Transverse colon (tissue), 4 donors: Measurements from ENCODE around the gene PLD4. TPM values are rescaled to one million over a fixed set of nuclear protein-coding genes. Genes with fewer than 3 reads are reported as not detected.
"Not testable (repeated sequence)": the region's sequence is repeated elsewhere in the genome, so short reads cannot be mapped to it uniquely, and the experiment has no call there.

Source experiments
- DNase-seq: peaks from one replicate; pipeline ENCODE4 v3.0.0-alpha.2; 2019
- H3K27ac ChIP-seq, 4 donors: fragments of 200-600 bp; sonication (generic); 2 replicates each; pipeline ENCODE4 v1.5.1; 2016 to 2018; ENCODE audit warnings: inconsistent platforms in 4 of 4
- H3K27me3 ChIP-seq: fragments of 200-600 bp; sonication (generic); 2 replicates; pipeline ENCODE4 v1.5.1; 2017; ENCODE audit warnings: inconsistent platforms
- H3K36me3 ChIP-seq, 4 donors: fragments of 200-600 bp; sonication (generic); 2 replicates each; pipeline ENCODE4 v1.5.1; 2017 to 2019; ENCODE audit warnings: inconsistent platforms in 4 of 4
- H3K4me1 ChIP-seq, 4 donors: fragments of 200-600 bp; sonication (generic); 2 replicates each; pipeline ENCODE4 v1.5.1; 2017 to 2020; ENCODE audit warnings: inconsistent platforms in 4 of 4
- H3K4me3 ChIP-seq, 4 donors: fragments of 200-600 bp; sonication (generic); 1 replicate in 1 of 4; 2 replicates in 3 of 4; pipeline versions ENCODE4 v1.5.1 to v1.6.1; 2017 to 2019; ENCODE audit warnings: inconsistent platforms in 4 of 4
- H3K9me3 ChIP-seq, 2 donors: fragments of 200-600 bp; sonication (generic); 2 replicates each; pipeline ENCODE4 v1.5.1; 2017 to 2019; ENCODE audit warnings: inconsistent platforms in 2 of 2
- EP300 ChIP-seq: sonication (generic); formaldehyde crosslinking; IDR thresholded peaks from one replicate; pipeline ENCODE4 v1.6.1; 2017; ENCODE audit warnings: antibody characterized with exemption, low read depth
- POLR2A ChIP-seq: fragments of 450-650 bp; IDR thresholded peaks from one replicate; pipeline ENCODE4 v1.6.1; 2016; ENCODE audit warnings: antibody characterized with exemption, mild to moderate bottlenecking, moderate library complexity
- POLR2AphosphoS5 ChIP-seq, 3 donors: sonication (generic); formaldehyde crosslinking; IDR thresholded peaks; one replicate each; pipeline ENCODE4 v1.6.1; 2016; ENCODE audit warnings: antibody characterized with exemption in 3 of 3
- WGBS, 2 donors: methylation state at CpG; one replicate each; pipeline ENCODE4 v1.1.5; 2018; ENCODE audit warnings: low coverage in 1 of 2; 5-methylcytosine and 5-hydroxymethylcytosine counted together
- in situ Hi-C, 4 donors: fragments of 200-750 bp; cut with MboI; loops; one replicate each; pipeline versions ENCODE4 v1.15.0 to v1.15.1; 2017; ENCODE audit warnings: low sequenced_read_pairs in 3 of 4, low pct_ligation_motif_present in 1 of 4, low pct_unique_long_range_greater_than_20kb in 1 of 4
- intact Hi-C: fragments of 100-400 bp; cut with DNase I; formaldehyde crosslinking; loops from one replicate; pipeline ENCODE4 v1.15.1; 2023; ENCODE audit warnings: low total_unique reads
- total RNA-seq, 4 donors: library from RNA; depleted of rRNA; stranded (reverse); fragments of >200 nt; gene quantifications; one replicate each; pipeline ENCODE4 v1.1.0, GENCODE V29; 2016
- TF ChIP-seq, protein P1 (sequence below), 5 experiments: fragments of 200-600 bp in 3 of 5; fragments of 450-650 bp in 2 of 5; sonication (generic) in 3 of 5; IDR thresholded peaks; 1 replicate in 2 of 5; 2 replicates in 3 of 5; pipeline ENCODE4 v1.5.1; 2016 to 2017; ENCODE audit warnings: antibody characterized with exemption in 5 of 5, inconsistent platforms in 3 of 5, mild to moderate bottlenecking in 2 of 5, moderate library complexity in 1 of 5

Gene PLD4
- total RNA-seq, 4 donors from 2014 or later: 1.1 TPM; not detected in 2

DNA sequence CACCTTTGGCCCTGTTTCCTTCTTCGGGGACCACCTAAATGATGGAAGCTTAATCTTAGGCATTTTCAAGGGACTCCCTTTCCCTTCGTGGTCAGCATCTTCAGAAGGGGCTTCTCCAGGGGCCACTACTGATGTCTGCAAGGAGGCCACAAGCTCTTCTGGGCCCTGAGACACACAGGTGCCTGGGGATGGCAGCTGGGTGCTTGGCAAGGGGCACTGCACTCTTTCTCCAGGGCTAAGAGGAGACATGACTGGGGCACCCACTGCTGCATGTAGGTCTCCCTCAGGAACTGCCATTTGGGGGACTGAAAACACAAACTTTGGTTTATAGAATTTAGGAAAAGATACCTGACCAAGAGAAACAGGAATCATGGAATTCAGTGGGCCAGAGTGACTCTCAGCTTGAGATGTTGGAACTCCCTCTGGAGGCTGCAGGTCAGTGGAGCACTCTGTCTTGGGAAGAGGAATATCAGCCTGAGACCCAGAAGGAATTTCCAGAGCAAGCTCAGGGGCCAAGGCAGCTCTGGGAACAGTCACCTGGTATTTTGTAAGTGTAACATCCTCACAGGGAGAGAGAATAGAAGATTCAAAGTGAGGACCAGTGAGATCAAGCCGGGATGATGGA is 16.0 kb downstream of the PLD4 start:
- Histone ChIP-seq H3K4me3 (no peak overlapping the region), H3K4me1 (no peaks in the 10 kb centered on the region), H3K9me3 (no peaks in the 10 kb centered on the region), H3K27ac (no peak overlapping the region), H3K36me3 (no peaks in the 10 kb centered on the region), H3K27me3 (peaks cover 17% of the 10 kb centered on the region)
- 77% methylated on average over 3 of the region's 3 CpGs; no CpG with 5 or more reads in 1 of the 2 donors for WGBS, 2 donors
- in situ Hi-C loops (no loop called here), intact Hi-C loops (no loop called here)
- DNase-seq: no peak
- TF ChIP-seq POLR2AphosphoS5 (IDR thresholded peaks at IDR 0.05): no peak
- TF ChIP-seq, protein P1, sequence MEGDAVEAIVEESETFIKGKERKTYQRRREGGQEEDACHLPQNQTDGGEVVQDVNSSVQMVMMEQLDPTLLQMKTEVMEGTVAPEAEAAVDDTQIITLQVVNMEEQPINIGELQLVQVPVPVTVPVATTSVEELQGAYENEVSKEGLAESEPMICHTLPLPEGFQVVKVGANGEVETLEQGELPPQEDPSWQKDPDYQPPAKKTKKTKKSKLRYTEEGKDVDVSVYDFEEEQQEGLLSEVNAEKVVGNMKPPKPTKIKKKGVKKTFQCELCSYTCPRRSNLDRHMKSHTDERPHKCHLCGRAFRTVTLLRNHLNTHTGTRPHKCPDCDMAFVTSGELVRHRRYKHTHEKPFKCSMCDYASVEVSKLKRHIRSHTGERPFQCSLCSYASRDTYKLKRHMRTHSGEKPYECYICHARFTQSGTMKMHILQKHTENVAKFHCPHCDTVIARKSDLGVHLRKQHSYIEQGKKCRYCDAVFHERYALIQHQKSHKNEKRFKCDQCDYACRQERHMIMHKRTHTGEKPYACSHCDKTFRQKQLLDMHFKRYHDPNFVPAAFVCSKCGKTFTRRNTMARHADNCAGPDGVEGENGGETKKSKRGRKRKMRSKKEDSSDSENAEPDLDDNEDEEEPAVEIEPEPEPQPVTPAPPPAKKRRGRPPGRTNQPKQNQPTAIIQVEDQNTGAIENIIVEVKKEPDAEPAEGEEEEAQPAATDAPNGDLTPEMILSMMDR (IDR thresholded peaks at IDR 0.05): no peak
- no peak for TF ChIP-seq EP300
- TF ChIP-seq POLR2A: no peak

DNA sequence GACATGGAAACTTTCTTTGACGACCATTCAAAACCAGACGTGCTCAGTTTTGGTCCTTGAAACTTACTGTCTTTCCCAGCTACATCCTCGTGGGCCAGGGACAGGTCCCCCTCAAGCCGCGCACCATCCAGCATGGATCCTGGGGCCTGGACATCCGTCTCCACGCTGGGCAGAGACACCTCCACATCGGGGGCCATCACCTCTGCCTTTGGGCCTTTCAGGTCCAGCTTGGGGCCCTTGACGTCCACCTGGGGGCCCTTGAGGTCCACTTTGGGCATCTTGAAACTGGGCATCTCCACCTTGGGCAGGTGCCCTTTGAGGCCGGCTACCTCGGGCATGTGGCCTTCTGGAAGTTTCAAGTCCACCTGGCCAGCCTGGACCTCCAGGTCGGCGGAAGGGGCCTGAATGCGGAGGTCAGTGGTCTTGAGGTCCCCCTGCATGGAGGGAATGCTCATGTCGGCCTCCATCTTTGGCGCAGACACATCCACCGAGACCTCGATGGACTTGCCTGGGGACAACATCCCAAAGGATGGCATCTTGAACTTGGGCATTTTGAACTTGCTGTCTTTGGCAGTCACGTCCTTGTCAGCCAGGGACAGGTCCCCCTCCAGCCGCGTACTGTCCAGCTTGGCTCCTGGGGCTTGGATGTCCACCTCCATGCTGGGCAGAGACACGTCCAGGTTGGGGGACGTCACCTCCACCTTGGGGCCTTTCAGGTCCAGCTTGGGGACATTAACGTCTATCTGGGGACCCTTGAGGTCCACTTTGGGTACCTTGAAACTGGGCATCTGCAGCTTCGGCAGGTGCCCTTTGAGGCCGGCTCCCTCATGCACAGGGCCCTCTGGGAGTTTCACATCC is 17.1 kb downstream of the PLD4 start:
- Histone ChIP-seq H3K9me3 (no peaks in the 10 kb centered on the region), H3K4me3 (no peak overlapping the region), H3K27ac (no peak overlapping the region), H3K4me1 (no peaks in the 10 kb centered on the region), H3K36me3 (no peaks in the 10 kb centered on the region), H3K27me3 (peaks cover 13% of the 10 kb centered on the region)
- intact Hi-C loops (no loop called here), in situ Hi-C loops (no loop called here)
- 88 to 100% methylated on average over 1 to 17 of the region's 26 CpGs for WGBS, 2 donors
- DNase-seq: no peak
- TF ChIP-seq EP300 (no peak), POLR2A (no peak), POLR2AphosphoS5 (IDR thresholded peaks at IDR 0.05) (no peak)
- TF ChIP-seq, protein P1 (IDR thresholded peaks at IDR 0.05): no peak

GRCh38 chr14:104942586-104942985 is 17.9 kb downstream of the PLD4 start:
- intact Hi-C loops: no loop called here
- Histone ChIP-seq H3K36me3 (no peaks in the 10 kb centered on the region), H3K4me1 (no peaks in the 10 kb centered on the region)

DNA sequence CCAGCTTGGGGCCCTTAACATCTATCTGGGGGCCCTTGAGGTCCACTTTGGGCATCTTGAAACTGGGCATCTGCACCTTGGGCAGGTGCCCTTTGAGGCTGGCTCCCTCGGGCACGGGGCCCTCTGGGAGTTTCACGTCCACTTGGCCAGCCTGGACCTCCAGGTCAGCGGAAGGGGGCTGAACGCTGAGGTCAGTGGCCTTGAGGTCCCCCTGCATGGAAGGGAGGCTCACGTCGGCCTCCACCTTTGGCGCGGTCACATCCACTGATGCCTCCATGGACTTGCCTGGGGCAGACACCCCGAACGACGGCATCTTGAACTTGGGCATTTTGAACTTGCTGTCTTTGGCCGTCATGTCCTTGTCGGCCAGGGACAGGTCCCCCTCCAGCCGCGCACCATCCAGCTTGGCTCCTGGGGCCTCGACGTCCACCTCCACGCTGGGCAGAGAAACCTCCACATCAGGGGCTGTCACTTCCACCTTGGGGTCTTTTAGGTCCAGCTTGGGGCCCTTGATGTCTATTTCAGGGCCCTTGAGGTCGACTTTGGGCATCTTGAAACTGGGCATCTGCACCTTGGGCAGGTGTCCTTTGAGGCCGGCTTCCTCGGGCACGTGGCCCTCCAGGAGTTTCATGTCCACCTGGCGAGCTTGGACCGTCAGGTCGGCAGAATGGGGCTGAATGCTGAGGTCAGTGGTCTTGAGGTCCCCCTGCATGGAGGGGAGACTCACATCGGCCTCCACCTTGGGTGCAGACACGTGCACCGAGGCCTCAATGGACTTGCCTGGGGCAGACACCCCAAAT is 18.7 kb downstream of the PLD4 start:
- H3K4me1 ChIP-seq, H3K36me3 ChIP-seq, H3K4me3 ChIP-seq, DNase-seq, H3K27ac ChIP-seq, H3K27me3 ChIP-seq, H3K9me3 ChIP-seq, intact Hi-C loops, in situ Hi-C loops: not testable (repeated sequence)
- 81 to 88% methylated on average over 4 to 29 of the region's 29 CpGs for WGBS, 2 donors

More at GRCh38 chr14:104942586-104942985, 17.9 kb downstream of the PLD4 start:
- Histone ChIP-seq H3K27me3 (peaks cover 13% of the 10 kb centered on the region), H3K27ac (no peak overlapping the region), H3K9me3 (no peaks in the 10 kb centered on the region), H3K4me3 (no peak overlapping the region)
- DNase-seq: no peak
- in situ Hi-C loops: no loop called here
- 94% methylated on average over 14 of the region's 16 CpGs; no CpG with 5 or more reads in 1 of the 2 donors for WGBS, 2 donors
- TF ChIP-seq EP300 (no peak), POLR2AphosphoS5 (IDR thresholded peaks at IDR 0.05) (no peak), POLR2A (no peak)
- TF ChIP-seq, protein P1 (IDR thresholded peaks at IDR 0.05): no peak

- H3K36me3 ChIP-seq, DNase-seq, in situ Hi-C loops, H3K27ac ChIP-seq, H3K27me3 ChIP-seq, intact Hi-C loops, H3K4me1 ChIP-seq, H3K9me3 ChIP-seq, H3K4me3 ChIP-seq: not testable (repeated sequence)
- 75 to 87% methylated on average over 5 to 6 of the region's 6 CpGs for WGBS, 2 donors
These were observed 19.3 kb downstream of the PLD4 start for GRCh38 chr14:104944016-104944308.

DNA sequence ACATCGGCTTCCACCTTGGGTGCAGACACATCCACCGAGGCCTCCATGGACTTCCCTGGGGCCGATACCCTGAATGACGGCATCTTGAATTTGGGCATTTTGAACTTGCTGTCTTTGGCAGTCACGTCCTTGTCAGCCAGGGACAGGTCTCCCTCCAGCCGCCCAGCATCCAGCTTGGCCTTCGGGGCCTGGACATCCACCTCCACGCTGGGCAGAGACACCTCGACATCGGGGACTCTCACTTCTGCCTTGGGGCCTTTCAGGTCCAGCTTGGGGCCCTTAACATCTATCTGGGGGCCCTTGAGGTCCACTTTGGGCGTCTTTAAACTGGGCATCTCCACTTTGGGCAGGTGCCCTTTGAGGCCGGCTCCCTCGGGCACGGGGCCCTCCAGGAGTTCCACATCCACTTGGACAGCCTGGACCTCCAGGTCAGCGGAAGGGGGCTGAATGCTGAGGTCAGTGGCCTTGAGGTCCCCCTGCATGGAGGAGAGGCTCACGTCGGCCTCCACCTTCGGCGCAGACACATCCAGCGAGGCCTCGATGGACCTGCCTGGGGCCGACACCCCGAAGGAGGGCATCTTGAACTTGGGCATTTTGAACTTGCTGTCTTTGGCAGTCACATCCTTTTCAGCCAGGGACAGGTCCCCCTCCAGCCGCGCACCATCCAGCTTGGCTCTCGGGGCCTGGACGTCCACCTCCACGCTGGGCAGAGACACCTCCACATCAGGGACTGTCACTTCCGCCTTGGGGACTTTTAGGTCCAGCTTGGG is 19.9 kb downstream of the PLD4 start:
- H3K4me3 ChIP-seq, intact Hi-C loops, H3K27ac ChIP-seq, in situ Hi-C loops, H3K36me3 ChIP-seq, H3K27me3 ChIP-seq, H3K9me3 ChIP-seq, H3K4me1 ChIP-seq, DNase-seq: not testable (repeated sequence)
- 93% methylated on average over 29 of the region's 29 CpGs; no CpG with 5 or more reads in 1 of the 2 donors for WGBS, 2 donors
